Ectodermal cell (in vitro differentiated cells): Measurements from ENCODE around the gene RNF11.

Experiments
- H3K27ac ChIP-seq: 2 replicates; pipeline ENCODE4 v1.7.0; 2013; ENCODE audit warnings: mild to moderate bottlenecking, low read depth, low read length; ENCODE audit not compliant: insufficient read depth, poor library complexity, severe bottlenecking
- H3K27me3 ChIP-seq: 2 replicates; pipeline ENCODE4 v1.7.0; 2013; ENCODE audit warnings: mild to moderate bottlenecking, low read length; ENCODE audit not compliant: insufficient read depth, control insufficient read depth, poor library complexity, severe bottlenecking
- H3K36me3 ChIP-seq: one replicate; pipeline ENCODE4 v1.7.0; 2013; ENCODE audit warnings: low read length; ENCODE audit not compliant: control insufficient read depth, insufficient read depth
- H3K4me1 ChIP-seq: one replicate; pipeline ENCODE4 v1.7.0; 2013; ENCODE audit warnings: low read length; ENCODE audit not compliant: control insufficient read depth, insufficient read depth
- H3K4me3 ChIP-seq: 2 replicates; pipeline ENCODE4 v1.7.0; 2013; ENCODE audit warnings: low read depth, low read length, control low read depth; ENCODE audit not compliant: insufficient read depth
- H3K9me3 ChIP-seq: 2 replicates; pipeline ENCODE4 v1.7.0; 2013; ENCODE audit warnings: mild to moderate bottlenecking, low read length, moderate library complexity; ENCODE audit not compliant: control insufficient read depth
- WGBS, 2 experiments: methylation state at CpG; one replicate each; pipeline ENCODE4 v1.1.7; 2013; ENCODE audit warnings: missing lambda C conversion rate in 2 of 2; 5-methylcytosine and 5-hydroxymethylcytosine counted together

Gene RNF11

DNA sequence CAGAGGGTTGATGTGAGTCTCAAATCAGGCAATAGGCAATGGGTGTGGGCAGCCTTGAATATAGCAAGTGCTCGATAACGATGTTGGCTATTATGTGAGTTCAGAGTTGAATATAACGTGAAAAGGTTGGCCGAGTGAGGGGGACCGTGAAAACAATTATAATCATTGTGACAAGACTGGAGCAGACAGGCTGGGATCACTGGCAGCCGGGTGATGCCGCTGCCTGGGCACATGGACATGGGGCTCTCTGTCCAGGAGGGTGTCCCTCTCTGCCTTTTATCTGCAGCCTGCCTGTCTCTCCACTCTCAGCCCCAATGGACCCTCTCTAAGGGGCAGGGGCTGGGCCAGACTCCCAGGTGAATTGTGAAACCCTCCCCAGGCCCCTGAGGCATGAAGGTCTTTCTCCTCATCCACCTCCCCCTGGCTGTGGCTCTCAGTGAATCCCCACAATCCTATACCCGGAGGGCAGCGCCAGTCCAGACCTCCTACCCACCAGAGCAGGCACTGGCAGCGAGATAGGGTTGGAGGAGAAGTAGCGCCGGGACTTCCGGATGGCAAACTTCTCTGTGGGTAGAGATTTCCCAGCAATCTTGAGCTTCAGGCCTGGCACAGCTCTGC is 57.9 kb downstream of the RNF11 start:
- Histone ChIP-seq H3K27me3 (no peaks in the 10 kb centered on the region), H3K4me1 (peaks cover 7% of the 10 kb centered on the region), H3K9me3 (no peaks in the 10 kb centered on the region), H3K36me3 (no peaks in the 10 kb centered on the region), H3K4me3 (no peak overlapping the region), H3K27ac (no peak overlapping the region)
- WGBS, 2 experiments, result 94 to 96% methylated on average over 13 of the region's 13 CpGs

DNA sequence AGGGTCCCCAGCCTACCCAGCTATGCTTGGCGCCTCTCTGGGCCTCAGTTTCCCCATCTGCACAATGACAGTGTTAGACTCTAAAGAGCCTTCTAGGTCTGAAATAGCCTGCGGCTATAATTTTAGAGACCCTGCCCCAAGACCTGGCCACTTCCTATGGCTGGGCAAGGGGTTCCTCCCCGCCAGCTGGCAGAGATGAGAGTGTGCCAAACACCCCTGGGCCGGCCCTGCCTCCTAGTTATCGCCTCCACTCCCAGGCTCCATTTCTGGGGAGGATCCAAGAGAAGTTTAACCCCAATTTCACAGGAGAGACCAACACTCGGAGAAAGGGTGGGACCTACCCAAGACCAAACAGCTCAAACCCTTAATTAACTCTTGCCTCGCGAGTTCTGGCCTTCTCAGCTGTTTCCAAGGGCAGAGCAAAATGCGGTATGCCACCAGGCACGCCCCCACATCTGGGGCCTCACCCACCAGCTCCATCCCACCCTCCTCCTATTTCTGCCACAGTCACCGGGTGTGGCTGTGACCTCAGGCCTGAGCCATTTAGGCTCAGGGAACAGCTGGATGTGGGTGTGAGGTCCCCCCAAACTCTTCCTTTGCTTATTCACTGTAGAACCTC is 58.6 kb downstream of the RNF11 start:
- Histone ChIP-seq H3K27ac (no peak overlapping the region), H3K4me1 (peaks cover 7% of the 10 kb centered on the region), H3K4me3 (no peak overlapping the region), H3K27me3 (no peaks in the 10 kb centered on the region), H3K9me3 (no peaks in the 10 kb centered on the region), H3K36me3 (no peaks in the 10 kb centered on the region)
- 89 to 94% methylated on average over 11 of the region's 11 CpGs for WGBS, 2 experiments

DNA sequence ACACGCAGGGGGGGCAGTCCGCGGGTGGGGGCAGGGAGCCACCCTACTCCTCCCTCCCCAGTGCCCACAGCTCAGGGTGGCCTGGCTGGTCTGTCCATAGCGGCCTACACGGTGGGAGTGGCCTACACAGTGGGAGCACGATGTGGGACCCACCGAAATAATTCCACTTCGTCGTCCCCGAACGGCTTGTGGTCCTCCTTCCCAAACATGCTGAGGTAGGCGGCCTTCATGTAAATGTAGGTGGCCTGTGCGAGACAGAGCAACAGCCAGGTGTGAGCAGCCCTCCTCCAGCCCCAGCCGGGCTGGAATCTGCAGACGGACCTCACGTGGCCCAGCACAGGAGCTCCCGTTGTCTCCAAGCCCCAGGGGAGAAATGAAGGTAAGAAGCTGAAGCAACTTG is 59.9 kb downstream of the RNF11 start:
- Histone ChIP-seq H3K36me3 (no peaks in the 10 kb centered on the region), H3K27ac (no peak overlapping the region), H3K9me3 (no peaks in the 10 kb centered on the region), H3K27me3 (no peaks in the 10 kb centered on the region), H3K4me3 (no peak overlapping the region), H3K4me1 (peaks cover 7% of the 10 kb centered on the region)
- WGBS, 2 experiments, result 89 to 93% methylated on average over 17 of the region's 17 CpGs

DNA sequence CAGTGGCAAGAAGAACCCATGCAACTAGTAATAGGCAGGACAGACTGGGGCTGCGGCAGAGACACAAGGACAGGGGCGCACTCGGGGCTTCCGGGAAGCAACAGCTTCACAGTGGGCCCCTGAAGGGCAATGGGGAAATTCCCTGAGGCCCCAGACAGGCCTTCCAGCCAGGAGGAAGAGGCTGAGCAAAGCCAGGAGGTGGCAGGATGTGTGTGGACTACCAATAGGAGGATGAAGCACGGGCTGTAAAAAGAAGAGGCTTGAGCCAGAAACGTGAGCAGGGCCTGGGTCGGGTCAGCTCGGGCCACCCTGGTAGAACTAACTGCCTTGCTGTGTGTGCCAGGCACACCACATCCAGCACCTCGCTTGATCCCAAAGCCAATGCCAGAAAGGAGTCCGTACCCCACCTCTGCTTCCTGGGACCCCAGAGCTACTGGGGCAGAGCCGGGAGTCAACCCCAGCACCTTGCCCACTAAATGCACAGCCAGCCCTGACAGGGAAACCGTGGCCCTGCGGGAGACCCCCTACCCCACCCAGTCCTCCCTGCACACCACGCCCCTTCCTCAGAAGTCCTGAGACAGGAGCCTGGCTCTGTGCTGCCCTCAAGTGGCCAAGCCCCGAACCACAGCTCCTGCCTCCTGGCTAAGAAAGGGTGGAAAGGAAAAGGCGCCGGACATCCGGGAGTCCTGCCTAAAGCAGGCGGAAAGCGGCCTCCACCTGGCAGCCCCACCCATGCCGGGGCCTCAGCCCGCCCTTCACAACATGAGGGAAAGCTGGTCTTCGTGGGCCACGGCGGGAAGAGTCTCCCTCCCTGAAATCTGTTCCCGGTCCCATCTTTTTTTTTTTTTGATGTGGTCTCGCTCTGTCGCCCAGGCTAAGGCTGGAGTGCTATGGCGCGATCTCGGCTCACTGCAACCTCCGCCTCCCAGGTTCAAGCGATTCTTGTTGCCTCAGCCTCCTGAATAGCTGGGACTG is 60.6 kb downstream of the RNF11 start:
- H3K36me3 ChIP-seq, result no peaks in the 10 kb centered on the region
- H3K9me3 ChIP-seq, result no peaks in the 10 kb centered on the region
- H3K4me1 ChIP-seq, result peaks cover 7% of the 10 kb centered on the region
- H3K4me3 ChIP-seq, result no peak overlapping the region
- no peak overlapping the region for H3K27ac ChIP-seq
- no peaks in the 10 kb centered on the region for H3K27me3 ChIP-seq
- 48% methylated on average over 33 of the region's 33 CpGs for WGBS, 2 experiments

DNA sequence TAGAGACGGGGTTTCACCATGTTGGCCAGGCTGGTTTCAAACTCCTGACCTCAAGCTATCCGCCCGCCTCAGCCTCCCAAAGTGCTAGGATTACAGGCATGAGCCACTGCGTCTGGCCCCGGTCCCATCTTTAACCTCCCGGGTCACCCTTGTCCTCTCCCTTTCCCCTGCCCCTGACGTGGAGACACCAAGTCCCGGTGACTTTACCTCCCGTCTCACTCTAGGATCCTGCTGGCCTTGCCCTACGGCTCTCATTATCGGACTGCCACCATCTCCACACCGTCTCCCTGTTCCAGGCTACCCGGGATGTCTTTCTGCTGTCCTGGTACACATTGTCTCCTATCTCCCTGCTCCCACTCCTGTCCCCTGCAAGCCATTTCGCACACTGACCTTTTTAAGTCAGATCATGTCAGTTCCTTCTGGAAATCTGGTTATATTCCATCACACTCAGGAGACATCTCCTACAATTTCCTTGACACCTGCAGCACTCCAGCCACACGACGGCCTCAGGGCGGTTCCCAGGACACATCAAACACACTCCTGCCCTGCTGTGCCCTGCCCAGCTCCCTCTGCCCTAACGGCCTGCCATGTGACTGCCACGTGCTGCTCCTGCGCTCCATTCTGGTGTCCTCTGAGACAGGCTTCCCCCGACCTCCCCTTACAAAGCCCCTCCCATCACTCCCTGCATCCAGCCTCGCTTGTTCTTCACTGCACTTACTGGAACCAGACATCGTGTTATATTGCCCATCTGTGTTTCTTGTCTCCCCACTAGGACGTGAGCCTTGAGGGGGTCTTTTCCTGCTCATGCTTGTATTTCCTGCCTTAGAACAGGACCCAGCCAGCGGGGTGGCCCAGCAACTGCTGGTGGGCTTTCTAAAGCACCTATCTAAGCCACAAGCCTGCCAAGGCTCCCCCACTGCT is 61.6 kb downstream of the RNF11 start:
- Histone ChIP-seq H3K27ac (no peak overlapping the region), H3K4me3 (no peak overlapping the region), H3K9me3 (no peaks in the 10 kb centered on the region), H3K4me1 (peaks cover 7% of the 10 kb centered on the region), H3K27me3 (no peaks in the 10 kb centered on the region), H3K36me3 (no peaks in the 10 kb centered on the region)
- WGBS, 2 experiments, result 92% methylated on average over 25 of the region's 25 CpGs

DNA sequence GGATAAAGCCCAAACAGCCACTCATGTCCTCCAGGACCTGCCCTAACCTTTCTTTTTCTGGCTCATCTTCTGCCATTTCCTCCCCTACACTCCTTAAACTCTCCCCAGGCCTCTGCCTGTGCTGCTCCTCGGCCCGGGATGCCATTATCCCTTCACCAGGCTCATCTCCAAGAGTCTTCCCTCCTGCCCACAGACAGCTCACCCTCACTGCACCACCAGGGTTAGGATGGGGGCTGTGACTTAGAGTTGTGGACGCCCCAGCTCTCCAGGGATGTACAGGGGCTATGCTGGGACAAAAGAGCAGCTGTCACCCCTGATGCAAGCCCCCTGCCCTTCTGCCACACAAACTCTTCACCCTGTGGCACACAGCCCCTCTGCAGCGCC is 62.2 kb downstream of the RNF11 start:
- no peak overlapping the region for H3K4me3 ChIP-seq
- no peaks in the 10 kb centered on the region for H3K36me3 ChIP-seq
- peaks cover 7% of the 10 kb centered on the region for H3K4me1 ChIP-seq
- no peaks in the 10 kb centered on the region for H3K27me3 ChIP-seq
- WGBS, 2 experiments, result 92 to 93% methylated on average over 4 of the region's 4 CpGs
- no peaks in the 10 kb centered on the region for H3K9me3 ChIP-seq
- H3K27ac ChIP-seq, result no peak overlapping the region

DNA sequence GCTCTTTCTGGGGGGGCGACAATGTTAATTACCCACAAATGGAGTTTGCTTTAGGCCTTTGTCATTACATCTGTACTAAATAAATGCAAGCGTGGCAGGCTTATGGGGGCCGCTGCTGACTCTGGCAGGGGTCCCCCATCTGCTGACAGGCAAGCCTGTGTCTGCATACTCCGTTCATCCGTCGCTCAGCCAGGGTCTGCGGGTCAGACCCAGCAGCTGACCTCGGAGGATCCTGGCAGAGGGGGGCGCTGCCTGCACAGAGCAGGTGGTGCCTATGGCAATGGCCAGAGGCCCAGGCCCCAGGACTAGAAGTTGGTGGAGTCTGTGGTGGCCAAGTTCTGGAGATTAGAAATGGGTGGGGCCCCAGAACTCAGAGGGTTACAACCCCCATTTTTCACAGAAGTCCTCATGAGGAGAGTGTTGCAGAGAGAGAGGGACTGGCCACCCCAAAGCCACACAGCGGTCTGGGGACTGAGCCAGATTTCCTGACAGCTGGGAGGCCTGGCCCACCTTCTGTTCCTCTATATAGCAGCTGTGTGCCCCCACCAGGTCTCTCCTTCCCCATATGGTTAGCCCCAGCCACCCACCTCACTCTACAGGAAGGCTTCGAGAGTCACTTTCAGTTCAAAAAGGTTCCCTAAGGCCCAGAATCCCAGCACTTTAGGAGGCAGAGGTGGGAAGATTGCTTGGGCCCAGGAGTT is 63.3 kb downstream of the RNF11 start:
- Histone ChIP-seq H3K27me3 (no peaks in the 10 kb centered on the region), H3K4me1 (peaks cover 7% of the 10 kb centered on the region), H3K4me3 (no peak overlapping the region), H3K36me3 (no peaks in the 10 kb centered on the region), H3K9me3 (no peaks in the 10 kb centered on the region), H3K27ac (no peak overlapping the region)
- WGBS, 2 experiments, result 92 to 94% methylated on average over 11 of the region's 11 CpGs

DNA sequence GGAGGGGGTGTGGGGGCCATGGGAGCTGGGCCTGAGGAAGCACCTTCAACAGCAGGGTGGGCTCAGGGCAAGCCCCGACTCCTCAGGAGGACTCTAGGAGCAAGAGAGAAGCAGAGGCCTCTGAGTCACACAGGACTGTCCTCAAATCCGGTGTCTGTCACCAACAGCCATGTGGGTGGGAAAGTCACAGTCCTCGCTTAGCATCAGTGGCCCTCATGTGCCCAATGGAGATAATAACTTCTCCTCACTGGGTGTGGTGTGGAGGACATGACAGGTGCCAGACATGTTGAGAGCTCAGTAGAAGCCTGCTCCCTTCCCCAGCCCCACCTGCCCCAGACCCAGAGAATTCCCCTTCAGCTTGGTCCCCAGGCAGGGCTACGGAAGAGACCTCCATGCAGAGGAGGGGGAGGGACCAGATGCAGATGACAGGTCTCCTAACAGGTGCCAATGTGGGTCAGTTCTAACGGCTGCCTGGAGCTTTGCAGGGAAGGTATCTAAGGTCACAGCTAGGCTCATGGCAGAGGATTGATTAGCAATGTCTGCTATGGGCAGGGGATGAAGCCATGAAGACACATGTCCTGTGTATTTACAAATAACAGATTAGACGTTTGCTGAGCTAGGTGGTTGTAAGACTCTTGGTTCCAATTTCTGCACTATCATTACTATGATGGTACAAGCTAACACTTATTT is 64.1 kb downstream of the RNF11 start:
- H3K4me1 ChIP-seq, result peaks cover 7% of the 10 kb centered on the region
- no peaks in the 10 kb centered on the region for H3K9me3 ChIP-seq
- WGBS, 2 experiments, result 88 to 91% methylated on average over 6 of the region's 6 CpGs
- H3K27ac ChIP-seq, result no peak overlapping the region
- no peak overlapping the region for H3K4me3 ChIP-seq
- H3K27me3 ChIP-seq, result no peaks in the 10 kb centered on the region
- H3K36me3 ChIP-seq, result no peaks in the 10 kb centered on the region
